H1 (cell line): ENCODE measurements around the gene RALGAPA2. TPM values are rescaled to one million over a fixed set of nuclear protein-coding genes. Genes with fewer than 3 reads are reported as not detected.

ENCODE experiments used
- CTCF ChIA-PET: fragments of 300-600 bp; sonication (Branson Sonifier 250); formaldehyde crosslinking; loops from one replicate; lab custom pipeline; 2021; ENCODE audit not compliant: partially characterized antibody; lab: Charles Lee
- POLR2A ChIA-PET: fragments of 300-600 bp; sonication (Branson Sonifier 250); formaldehyde crosslinking; loops from one replicate; lab custom pipeline; 2021; ENCODE audit warnings: inconsistent platforms; ENCODE audit not compliant: partially characterized antibody; lab: Charles Lee
- DNase-seq, 2 experiments: peaks; one replicate each; pipeline versions ENCODE4 v3.0.0 to v3.0.0-alpha.2; 2010 to 2022; ENCODE audit warnings: low spot score in 2 of 2, low read depth in 1 of 2, mixed read lengths in 1 of 2
- FAIRE-seq: peaks from 2 replicates; lab custom pipeline; 2011; peaks lifted over from hg19 to GRCh38; lab: Jason Lieb, UNC
- H2AFZ ChIP-seq: 2 replicates; pipeline ENCODE4 v1.8.1; 2012; ENCODE audit warnings: low read length, inconsistent platforms
- H2AK5ac ChIP-seq: 2 replicates; pipeline ENCODE4 v1.6.1; 2013; ENCODE audit warnings: low read depth, low read length
- H2BK120ac ChIP-seq: replicated peaks from 2 replicates; pipeline ENCODE3; 2013; ENCODE audit warnings: low read depth, low read length, inconsistent platforms
- H2BK12ac ChIP-seq: 2 replicates; pipeline ENCODE4 v1.6.1; 2013; ENCODE audit warnings: low read depth, low read length
- H2BK15ac ChIP-seq: 2 replicates; pipeline ENCODE4 v1.6.1; 2013; ENCODE audit warnings: low read length
- H2BK20ac ChIP-seq: 2 replicates; pipeline ENCODE4 v1.6.1; 2013; ENCODE audit warnings: low read length
- H2BK5ac ChIP-seq: 2 replicates; pipeline ENCODE4 v1.6.1; 2013; ENCODE audit warnings: low read depth, low read length
- H3K14ac ChIP-seq: 2 replicates; pipeline ENCODE4 v1.6.1; 2013; ENCODE audit warnings: inconsistent platforms; ENCODE audit not compliant: insufficient read length
- H3K18ac ChIP-seq: 2 replicates; pipeline ENCODE4 v1.6.1; 2013; ENCODE audit warnings: low read length; ENCODE audit errors: extremely low read depth
- H3K23ac ChIP-seq: 2 replicates; pipeline ENCODE4 v1.6.1; 2013; ENCODE audit warnings: inconsistent platforms; ENCODE audit not compliant: insufficient read length
- H3K23me2 ChIP-seq: 2 replicates; pipeline ENCODE4 v1.6.1; 2013; ENCODE audit warnings: low read depth, low read length
- H3K27ac ChIP-seq: 2 replicates; pipeline ENCODE4 v1.6.1; 2011; ENCODE audit warnings: low read depth, low read length, inconsistent platforms
- H3K27me3 ChIP-seq, 4 experiments: replicated peaks in 1 of 4; 1 replicate in 1 of 4; 2 replicates in 3 of 4; pipeline versions ENCODE4 v1.6.1 to v1.8.1; 2011 to 2013; ENCODE audit warnings: low read length in 3 of 4, mild to moderate bottlenecking in 3 of 4, inconsistent platforms in 2 of 4, mixed read lengths in 2 of 4, moderate library complexity in 1 of 4; ENCODE audit not compliant: control insufficient read depth in 3 of 4, insufficient read depth in 3 of 4; ENCODE audit errors: extremely low read depth in 1 of 4
- H3K36me3 ChIP-seq, 4 experiments: 2 replicates each; pipeline versions ENCODE4 v1.6.1 to v1.8.1; 2011 to 2013; ENCODE audit warnings: mild to moderate bottlenecking in 4 of 4, low read length in 3 of 4, moderate library complexity in 2 of 4, control low read depth in 1 of 4, inconsistent platforms in 1 of 4; ENCODE audit not compliant: insufficient read depth in 4 of 4, control insufficient read depth in 2 of 4
- H3K4ac ChIP-seq: replicated peaks from 2 replicates; pipeline ENCODE3; 2013; ENCODE audit warnings: low read length, low read depth, mixed read lengths, inconsistent platforms; ENCODE audit not compliant: insufficient read length
- H3K4me1 ChIP-seq, 4 experiments: replicated peaks in 1 of 4; 1 replicate in 1 of 4; 2 replicates in 3 of 4; pipeline versions ENCODE4 v1.6.1 to v1.8.1; 2011 to 2013; ENCODE audit warnings: low read length in 3 of 4, inconsistent platforms in 2 of 4, mixed read lengths in 1 of 4; ENCODE audit not compliant: insufficient read depth in 4 of 4, control insufficient read depth in 3 of 4
- H3K4me2 ChIP-seq, 2 experiments: 2 replicates each; pipeline versions ENCODE4 v1.6.1 to v1.8.1; 2011 to 2013; ENCODE audit warnings: low read depth in 2 of 2, low read length in 2 of 2, control low read depth in 1 of 2, inconsistent platforms in 1 of 2, mild to moderate bottlenecking in 1 of 2; ENCODE audit not compliant: insufficient read depth in 1 of 2
- H3K4me3 ChIP-seq, 4 experiments: fragments of 200-600, 300-600 bp in 1 of 4; sonication (generic), shearing (Covaris generic), sonication (Bioruptor Twin) in 1 of 4; 2 replicates each; pipeline versions ENCODE4 v1.5.1 to v1.8.1; 2011 to 2016; ENCODE audit warnings: low read length in 4 of 4, low read depth in 3 of 4, control low read depth in 2 of 4, inconsistent platforms in 2 of 4, mild to moderate bottlenecking in 2 of 4, mixed read lengths in 1 of 4, moderate library complexity in 1 of 4; ENCODE audit not compliant: insufficient read depth in 2 of 4; ENCODE audit errors: extremely low read depth in 1 of 4
- H3K56ac ChIP-seq: replicated peaks from 2 replicates; pipeline ENCODE3; 2013; ENCODE audit warnings: low read depth, mild to moderate bottlenecking, mixed read lengths, low read length, inconsistent platforms; ENCODE audit not compliant: insufficient read length
- H3K79me1 ChIP-seq: 2 replicates; pipeline ENCODE4 v1.6.1; 2013; ENCODE audit warnings: low read depth, low read length, control low read depth
- H3K79me2 ChIP-seq, 2 experiments: 2 replicates each; pipeline versions ENCODE4 v1.6.1 to v1.8.1; 2012 to 2013; ENCODE audit warnings: low read length in 2 of 2, mild to moderate bottlenecking in 2 of 2, inconsistent platforms in 1 of 2; ENCODE audit not compliant: insufficient read depth in 2 of 2, control insufficient read depth in 1 of 2
- H3K9ac ChIP-seq, 4 experiments: replicated peaks in 1 of 4; 1 replicate in 1 of 4; 2 replicates in 3 of 4; pipeline versions ENCODE4 v1.6.1 to v1.8.1; 2011 to 2013; ENCODE audit warnings: low read depth in 3 of 4, low read length in 3 of 4, control low read depth in 2 of 4, mild to moderate bottlenecking in 2 of 4, moderate library complexity in 2 of 4, inconsistent platforms in 1 of 4; ENCODE audit errors: extremely low read depth in 1 of 4
- H3K9me3 ChIP-seq, 2 experiments: 2 replicates each; pipeline versions ENCODE4 v1.6.1 to v1.8.1; 2012 to 2013; ENCODE audit warnings: mild to moderate bottlenecking in 2 of 2, moderate library complexity in 2 of 2, control low read depth in 1 of 2, inconsistent platforms in 1 of 2, low read depth in 1 of 2, low read length in 1 of 2, mixed read lengths in 1 of 2; ENCODE audit not compliant: insufficient read depth in 2 of 2
- H4K20me1 ChIP-seq, 2 experiments: replicated peaks in 1 of 2; 2 replicates each; pipeline versions ENCODE3 to v1.8.1; 2011 to 2013; ENCODE audit warnings: inconsistent platforms in 2 of 2, low read length in 2 of 2, mild to moderate bottlenecking in 1 of 2; ENCODE audit not compliant: insufficient read depth in 2 of 2, control insufficient read depth in 1 of 2
- H4K5ac ChIP-seq: 2 replicates; pipeline ENCODE4 v1.6.1; 2013; ENCODE audit warnings: low read length, low read depth, mixed read lengths, inconsistent platforms; ENCODE audit not compliant: insufficient read length
- H4K8ac ChIP-seq: 2 replicates; pipeline ENCODE4 v1.8.0; 2013; ENCODE audit warnings: mild to moderate bottlenecking, moderate library complexity, low read length, inconsistent platforms; ENCODE audit not compliant: insufficient read depth; ENCODE audit errors: extremely low read depth
- H4K91ac ChIP-seq: replicated peaks from 2 replicates; pipeline ENCODE3; 2013; ENCODE audit warnings: low read length, mixed read lengths, inconsistent platforms; ENCODE audit not compliant: insufficient read length
- ASH2L ChIP-seq: fragments of 200-600, 300-600 bp; sonication (generic); IDR thresholded peaks from one replicate; pipeline ENCODE4 v1.7.1; 2017; ENCODE audit warnings: low read length
- BRCA1 ChIP-seq: IDR thresholded peaks from 2 replicates; pipeline ENCODE4 v1.6.1; 2012; ENCODE audit warnings: low read depth, low read length, improper control_type of control experiment
- CBX5 ChIP-seq: fragments of 300-800, 300-1000 bp; sonication (generic); IDR thresholded peaks from 2 replicates; pipeline ENCODE4 v1.7.1; 2016; ENCODE audit warnings: antibody characterized with exemption, low read length, low read depth
- CTBP2 ChIP-seq: IDR thresholded peaks from 2 replicates; pipeline ENCODE4 v1.7.0; 2011; ENCODE audit warnings: borderline replicate concordance, mild to moderate bottlenecking, moderate library complexity, mixed read lengths, low read length; ENCODE audit not compliant: insufficient read depth, insufficient read length
- EGR1 ChIP-seq: IDR thresholded peaks from 2 replicates; pipeline ENCODE4 v1.6.1; 2011; ENCODE audit warnings: low read depth, low read length, borderline replicate concordance
- EZH2 ChIP-seq: fragments of 200-600 bp; sonication (generic); IDR thresholded peaks from 2 replicates; pipeline ENCODE4 v1.7.1; 2012; ENCODE audit warnings: low read depth, mild to moderate bottlenecking, moderate library complexity, low read length, inconsistent platforms; ENCODE audit not compliant: severe bottlenecking
- HDAC6 ChIP-seq: IDR thresholded peaks from one replicate; pipeline ENCODE4 v1.7.1; 2012; ENCODE audit warnings: low read depth, mild to moderate bottlenecking, inconsistent platforms, low read length, moderate library complexity
- JUND ChIP-seq: IDR thresholded peaks from 2 replicates; pipeline ENCODE4 v1.6.1; 2011; ENCODE audit warnings: mild to moderate bottlenecking, improper control_type of control experiment, low read length
- MAX ChIP-seq: IDR thresholded peaks from 2 replicates; pipeline ENCODE4 v1.6.1; 2012; ENCODE audit warnings: inconsistent platforms
- PHF8 ChIP-seq: fragments of 200-600 bp; sonication (generic); conservative IDR thresholded peaks from 2 replicates; pipeline ENCODE4 v1.7.1; 2012; ENCODE audit warnings: low read depth, mild to moderate bottlenecking, inconsistent platforms, low read length, moderate library complexity
- RFX5 ChIP-seq: IDR thresholded peaks from 2 replicates; pipeline ENCODE4 v1.6.1; 2011; ENCODE audit warnings: low read depth, low read length, improper control_type of control experiment, borderline replicate concordance
- RXRA ChIP-seq: IDR thresholded peaks from 2 replicates; pipeline ENCODE4 v1.6.1; 2011; ENCODE audit warnings: low read depth, mild to moderate bottlenecking, low read length, moderate library complexity; ENCODE audit not compliant: insufficient read depth
- SP2 ChIP-seq: IDR thresholded peaks from 2 replicates; pipeline ENCODE4 v1.6.1; 2012; ENCODE audit warnings: mild to moderate bottlenecking, low read length, inconsistent platforms
- SP4 ChIP-seq: IDR thresholded peaks from 2 replicates; pipeline ENCODE4 v1.6.1; 2012; ENCODE audit warnings: low read length, inconsistent platforms
- WGBS, 2 experiments: shearing (Covaris generic) in 1 of 2; methylation state at CpG; one replicate each; pipeline versions ENCODE4 v1.1.6 to v1.1.7; 2013 to 2015; ENCODE audit warnings: low lambda C conversion rate in 2 of 2, mixed read lengths in 2 of 2, inconsistent platforms in 1 of 2, low coverage in 1 of 2, missing lambda C conversion rate in 1 of 2; ENCODE audit not compliant: insufficient replicate concordance in 2 of 2, insufficient coverage in 1 of 2, insufficient read length in 1 of 2; ENCODE audit errors: extremely low coverage in 1 of 2, missing lambda C conversion rate in 1 of 2; 5-methylcytosine and 5-hydroxymethylcytosine counted together
- polyA plus RNA-seq, 7 experiments: library from polyadenylated mRNA; depleted of rRNA in 3 of 7; stranded (reverse) in 5 of 7; unstranded in 2 of 7; fragments of >200 nt in 5 of 7; fragments of 200-250 nt in 2 of 7; gene quantifications; 1 replicate in 5 of 7; 2 replicates in 1 of 7; 4 replicates in 1 of 7; pipeline versions ENCODE4 v1.2.1 to v1.2.3, GENCODE V29; 2011 to 2013; ENCODE audit warnings: missing spikeins in 2 of 7, mixed read lengths in 2 of 7
- total RNA-seq: library from RNA; stranded (reverse); fragmentation: NEBNext Ultra II Directional; extraction: Animal tissue kit (Norgen Biotek cat#: 25700); gene quantifications from 2 replicates; pipeline ENCODE4 v1.2.1, GENCODE V29; 2021
- TF ChIP-seq, protein P1 (sequence below): IDR thresholded peaks from 2 replicates; pipeline ENCODE4 v1.6.1; 2011; ENCODE audit warnings: low read depth, mild to moderate bottlenecking, low read length; ENCODE audit not compliant: insufficient read depth

Gene RALGAPA2
- total and polyA plus RNA-seq, 2 of the 8 experiments (the other 6 are each of a cell fraction or from before 2014, with no cell fraction given), result 5.1 to 25.5 TPM

GRCh38 chr20:20547876-20548266 is 164.6 kb downstream of the RALGAPA2 start:
- H3K4me3 ChIP-seq, result no peak overlapping the region
- no peak overlapping the region for H3K23ac ChIP-seq
- no peaks in the 10 kb centered on the region for H3K79me1 ChIP-seq
- H3K9me3 ChIP-seq, result no peaks in the 10 kb centered on the region
- FAIRE-seq (no peak), DNase-seq (no peak)
- H2BK120ac ChIP-seq, result no peak overlapping the region
- no peak overlapping the region for H2BK12ac ChIP-seq
- H3K14ac ChIP-seq, result no peak overlapping the region
- no peak overlapping the region for H3K27ac ChIP-seq
- CTCF ChIA-PET, result no interaction called here
- no peak overlapping the region for H2BK15ac ChIP-seq
- no peak overlapping the region for H3K56ac ChIP-seq
- no peak overlapping the region for H4K8ac ChIP-seq
- no peaks in the 10 kb centered on the region for H3K23me2 ChIP-seq
- no peaks in the 10 kb centered on the region for H3K4me1 ChIP-seq
- H3K4me2 ChIP-seq, result no peak overlapping the region
- H4K20me1 ChIP-seq, result peaks cover 0 to 2% of the 10 kb centered on the region in 2 experiments
- H4K5ac ChIP-seq, result no peak overlapping the region
- H2AFZ ChIP-seq, result no peak overlapping the region
- no peak overlapping the region for H2AK5ac ChIP-seq
- H3K36me3 ChIP-seq, result 0 out of 8 replicates have a peak, but pooled peaks cover 0 to 3% (median 0%) of the 10 kb centered on the region in 4 experiments
- H3K18ac ChIP-seq, result no peak overlapping the region
- POLR2A ChIA-PET, result no interaction called here
- H3K27me3 ChIP-seq, result no peaks in the 10 kb centered on the region
- no peak overlapping the region for H2BK20ac ChIP-seq
- no peak overlapping the region for H2BK5ac ChIP-seq
- WGBS, 2 experiments, result 93% methylated on average over 2 of the region's 2 CpGs; no CpG with 5 or more reads in 1 of the 2 experiments
- H3K79me2 ChIP-seq, result no peaks in the 10 kb centered on the region
- H3K9ac ChIP-seq, result no peak overlapping the region
- H3K4ac ChIP-seq, result no peak overlapping the region
- H4K91ac ChIP-seq, result no peak overlapping the region
- TF ChIP-seq, protein P1, sequence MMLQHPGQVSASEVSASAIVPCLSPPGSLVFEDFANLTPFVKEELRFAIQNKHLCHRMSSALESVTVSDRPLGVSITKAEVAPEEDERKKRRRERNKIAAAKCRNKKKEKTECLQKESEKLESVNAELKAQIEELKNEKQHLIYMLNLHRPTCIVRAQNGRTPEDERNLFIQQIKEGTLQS, result no peak
- TF ChIP-seq PHF8 (no peak), MAX (no peak), BRCA1 (no peak), SP2 (no peak), JUND (no peak), CTBP2 (no peak), EZH2 (no peak), CBX5 (no peak), HDAC6 (no peak), SP4 (no peak), RXRA (no peak), ASH2L (no peak), EGR1 (no peak), RFX5 (no peak)
